WTC11 (cell line): Measurements from ENCODE around the gene TMEM117. TPM values are rescaled to one million over a fixed set of nuclear protein-coding genes. Genes with fewer than 3 reads are reported as not detected.

Experiments used
- ATAC-seq: fragments of 200-7000 bp; cut with Tn5 transposase; 2 replicates; pipeline ENCODE4 v1.10.0; 2021; ENCODE audit warnings: mild to moderate bottlenecking, moderate library complexity
- CTCF ChIA-PET: fragments of 300-600 bp; sonication (Branson Sonifier 250); formaldehyde crosslinking; loops from one replicate; lab custom pipeline; 2021; ENCODE audit warnings: antibody characterized with exemption; lab: Charles Lee
- POLR2A ChIA-PET: fragments of 350-600 bp; sonication (Branson Sonifier 250); formaldehyde crosslinking; loops from one replicate; lab custom pipeline; 2021; ENCODE audit warnings: antibody characterized with exemption; lab: Charles Lee
- DNase-seq: peaks from one replicate; pipeline ENCODE4 v3.0.0; 2021; ENCODE audit warnings: low spot score
- H3K27ac Mint-ChIP-seq: 2 replicates; pipeline ENCODE4 v1.8.0; 2021; ENCODE audit warnings: mixed read lengths
- H3K27me3 Mint-ChIP-seq: 2 replicates; pipeline ENCODE4 v1.8.0; 2021; ENCODE audit warnings: low read depth, mild to moderate bottlenecking, moderate library complexity, mixed read lengths
- H3K36me3 Mint-ChIP-seq: 2 replicates; pipeline ENCODE4 v1.8.0; 2021; ENCODE audit warnings: mixed read lengths
- H3K4me1 Mint-ChIP-seq: 2 replicates; pipeline ENCODE4 v1.8.0; 2022; ENCODE audit warnings: mixed read lengths
- H3K4me3 Mint-ChIP-seq: 2 replicates; pipeline ENCODE4 v1.8.0; 2021; ENCODE audit warnings: mild to moderate bottlenecking, moderate library complexity, mixed read lengths
- H3K9me3 Mint-ChIP-seq: 2 replicates; pipeline ENCODE4 v1.8.0; 2021; ENCODE audit warnings: mixed read lengths
- CBFB ChIP-seq: sonication (generic); formaldehyde crosslinking; IDR thresholded peaks from 2 replicates; pipeline ENCODE4 v1.8.1; 2022; ENCODE audit warnings: mild to moderate bottlenecking, low read depth, missing genetic modification reagents
- ESRRA ChIP-seq: sonication (generic); formaldehyde crosslinking; IDR thresholded peaks from 2 replicates; pipeline ENCODE4 v1.8.1; 2022; ENCODE audit warnings: mild to moderate bottlenecking, missing genetic modification reagents, borderline replicate concordance
- ETV6 ChIP-seq: sonication (generic); formaldehyde crosslinking; IDR thresholded peaks from 2 replicates; pipeline ENCODE4 v1.8.1; 2022; ENCODE audit warnings: mild to moderate bottlenecking, missing genetic modification reagents
- IRF2 ChIP-seq: sonication (generic); formaldehyde crosslinking; IDR thresholded peaks from 2 replicates; pipeline ENCODE4 v1.8.0; 2022; ENCODE audit warnings: low read depth, missing genetic modification reagents, borderline replicate concordance
- NR1H2 ChIP-seq: sonication (generic); formaldehyde crosslinking; IDR thresholded peaks from 2 replicates; pipeline ENCODE4 v1.9.0; 2021; ENCODE audit warnings: mild to moderate bottlenecking, moderate library complexity, missing genetic modification reagents
- PRRX2 ChIP-seq: fragments of 250-450 bp; sonication (Bioruptor Pico); IDR thresholded peaks from 2 replicates; pipeline ENCODE4 v1.8.0; 2021; ENCODE audit warnings: mild to moderate bottlenecking
- ZNF232 ChIP-seq: sonication (generic); formaldehyde crosslinking; IDR thresholded peaks from 2 replicates; pipeline ENCODE4 v1.8.0; 2022; ENCODE audit warnings: mild to moderate bottlenecking, missing genetic modification reagents
- ZNF671 ChIP-seq: fragments of 250-450 bp; sonication (Bioruptor Pico); IDR thresholded peaks from 2 replicates; pipeline ENCODE4 v1.8.0; 2021; ENCODE audit warnings: mild to moderate bottlenecking
- total RNA-seq: library from RNA; stranded (reverse); gene quantifications from 3 replicates; pipeline ENCODE4 v1.2.3, GENCODE V29; 2021
- TF ChIP-seq, protein P1 (sequence below): sonication (generic); formaldehyde crosslinking; IDR thresholded peaks from 2 replicates; pipeline ENCODE4 v1.8.1; 2022; ENCODE audit warnings: missing genetic modification reagents, borderline replicate concordance
- TF ChIP-seq, protein P2 (sequence below): sonication (generic); formaldehyde crosslinking; IDR thresholded peaks from 2 replicates; pipeline ENCODE4 v1.8.1; 2022; ENCODE audit warnings: mild to moderate bottlenecking, moderate library complexity, missing genetic modification reagents
- TF ChIP-seq, protein P3 (sequence below): fragments of 200-600 bp; IDR thresholded peaks from 2 replicates; pipeline ENCODE4 v1.8.0; 2022; ENCODE audit warnings: antibody characterized with exemption
- TF ChIP-seq, protein P4 (sequence below): sonication (generic); formaldehyde crosslinking; IDR thresholded peaks from 2 replicates; pipeline ENCODE4 v1.8.1; 2023; ENCODE audit warnings: mild to moderate bottlenecking, missing genetic modification reagents
- TF ChIP-seq, protein P5 (sequence below): sonication (generic); formaldehyde crosslinking; IDR thresholded peaks from 2 replicates; pipeline ENCODE4 v1.8.1; 2023; ENCODE audit warnings: mild to moderate bottlenecking, missing genetic modification reagents, moderate library complexity
- TF ChIP-seq, protein P6 (sequence below): fragments of 250-450 bp; sonication (Bioruptor Pico); IDR thresholded peaks from 2 replicates; pipeline ENCODE4 v1.9.0; 2021; ENCODE audit warnings: mild to moderate bottlenecking

Gene TMEM117
- total RNA-seq, 1 experiment from 2014 or later, result 1.5 TPM

DNA sequence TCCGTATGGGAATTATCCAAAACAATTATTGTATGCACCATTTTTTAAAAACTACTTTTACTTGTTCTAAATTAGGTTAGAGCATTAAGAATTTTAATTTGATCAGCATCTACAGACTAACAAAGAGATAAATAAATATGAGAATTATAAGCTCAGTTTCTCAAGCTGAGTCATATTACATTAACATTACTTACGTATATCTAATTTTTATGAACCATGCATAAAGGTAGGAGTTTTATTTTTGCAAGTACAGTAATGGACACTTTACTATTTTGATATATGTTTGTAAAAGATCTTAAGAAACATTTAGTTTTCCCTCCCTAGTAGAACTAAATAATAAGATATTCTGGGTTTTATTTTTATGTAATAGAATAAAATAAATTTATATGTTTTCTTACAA lies 410.1 kb downstream of the TMEM117 start (continued):
- TF ChIP-seq, protein P1, sequence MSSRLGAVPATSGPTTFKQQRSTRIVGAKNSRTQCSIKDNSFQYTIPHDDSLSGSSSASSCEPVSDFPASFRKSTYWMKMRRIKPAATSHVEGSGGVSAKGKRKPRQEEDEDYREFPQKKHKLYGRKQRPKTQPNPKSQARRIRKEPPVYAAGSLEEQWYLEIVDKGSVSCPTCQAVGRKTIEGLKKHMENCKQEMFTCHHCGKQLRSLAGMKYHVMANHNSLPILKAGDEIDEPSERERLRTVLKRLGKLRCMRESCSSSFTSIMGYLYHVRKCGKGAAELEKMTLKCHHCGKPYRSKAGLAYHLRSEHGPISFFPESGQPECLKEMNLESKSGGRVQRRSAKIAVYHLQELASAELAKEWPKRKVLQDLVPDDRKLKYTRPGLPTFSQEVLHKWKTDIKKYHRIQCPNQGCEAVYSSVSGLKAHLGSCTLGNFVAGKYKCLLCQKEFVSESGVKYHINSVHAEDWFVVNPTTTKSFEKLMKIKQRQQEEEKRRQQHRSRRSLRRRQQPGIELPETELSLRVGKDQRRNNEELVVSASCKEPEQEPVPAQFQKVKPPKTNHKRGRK (CRISPR knock-in tag), result no peak
- TF ChIP-seq, protein P2, sequence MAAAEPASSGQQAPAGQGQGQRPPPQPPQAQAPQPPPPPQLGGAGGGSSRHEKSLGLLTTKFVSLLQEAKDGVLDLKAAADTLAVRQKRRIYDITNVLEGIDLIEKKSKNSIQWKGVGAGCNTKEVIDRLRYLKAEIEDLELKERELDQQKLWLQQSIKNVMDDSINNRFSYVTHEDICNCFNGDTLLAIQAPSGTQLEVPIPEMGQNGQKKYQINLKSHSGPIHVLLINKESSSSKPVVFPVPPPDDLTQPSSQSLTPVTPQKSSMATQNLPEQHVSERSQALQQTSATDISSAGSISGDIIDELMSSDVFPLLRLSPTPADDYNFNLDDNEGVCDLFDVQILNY, result no peak
- TF ChIP-seq, protein P3, sequence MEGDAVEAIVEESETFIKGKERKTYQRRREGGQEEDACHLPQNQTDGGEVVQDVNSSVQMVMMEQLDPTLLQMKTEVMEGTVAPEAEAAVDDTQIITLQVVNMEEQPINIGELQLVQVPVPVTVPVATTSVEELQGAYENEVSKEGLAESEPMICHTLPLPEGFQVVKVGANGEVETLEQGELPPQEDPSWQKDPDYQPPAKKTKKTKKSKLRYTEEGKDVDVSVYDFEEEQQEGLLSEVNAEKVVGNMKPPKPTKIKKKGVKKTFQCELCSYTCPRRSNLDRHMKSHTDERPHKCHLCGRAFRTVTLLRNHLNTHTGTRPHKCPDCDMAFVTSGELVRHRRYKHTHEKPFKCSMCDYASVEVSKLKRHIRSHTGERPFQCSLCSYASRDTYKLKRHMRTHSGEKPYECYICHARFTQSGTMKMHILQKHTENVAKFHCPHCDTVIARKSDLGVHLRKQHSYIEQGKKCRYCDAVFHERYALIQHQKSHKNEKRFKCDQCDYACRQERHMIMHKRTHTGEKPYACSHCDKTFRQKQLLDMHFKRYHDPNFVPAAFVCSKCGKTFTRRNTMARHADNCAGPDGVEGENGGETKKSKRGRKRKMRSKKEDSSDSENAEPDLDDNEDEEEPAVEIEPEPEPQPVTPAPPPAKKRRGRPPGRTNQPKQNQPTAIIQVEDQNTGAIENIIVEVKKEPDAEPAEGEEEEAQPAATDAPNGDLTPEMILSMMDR, result no peak
- TF ChIP-seq ZNF671 (no peak), ESRRA (CRISPR knock-in tag) (no peak), PRRX2 (CRISPR knock-in tag) (no peak), NR1H2 (no peak)

DNA sequence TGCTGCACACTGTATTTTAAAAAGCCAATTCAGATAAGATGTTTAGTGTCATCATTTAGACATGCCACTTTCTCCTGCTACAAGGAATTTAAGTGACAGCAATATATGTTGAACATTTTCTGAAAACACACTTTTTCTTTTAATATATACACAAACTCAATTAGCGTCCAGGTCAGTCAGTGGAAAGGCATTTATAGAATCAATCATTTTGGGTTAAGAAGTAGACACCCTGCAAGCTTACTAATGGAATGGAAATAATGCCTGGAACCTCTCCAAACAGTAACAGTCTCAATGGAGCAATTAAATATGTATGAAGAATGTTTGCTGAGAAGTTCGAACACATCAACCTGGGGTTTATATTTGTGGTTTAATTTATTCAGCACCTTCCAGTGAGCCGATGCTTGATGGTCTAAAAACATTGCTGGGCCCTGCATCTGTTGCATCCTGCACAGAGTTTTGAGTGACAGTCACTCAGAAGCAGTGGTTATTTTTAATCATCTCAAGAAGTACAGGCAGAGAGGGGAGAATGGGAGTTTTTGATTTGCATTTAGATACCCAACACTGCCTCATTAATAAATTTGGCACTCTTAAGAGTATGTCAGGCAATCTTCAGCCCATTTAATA lies 410.7 kb downstream of the TMEM117 start:
- CTCF ChIA-PET, result no interaction called here
- Mint-ChIP-seq H3K27me3 (no peaks in the 10 kb centered on the region), H3K4me3 (no peak overlapping the region), H3K36me3 (no peaks in the 10 kb centered on the region), H3K9me3 (peaks cover 18% of the 10 kb centered on the region), H3K27ac (no peak overlapping the region), H3K4me1 (no peaks in the 10 kb centered on the region)
- TF ChIP-seq, protein P3, result no peak
- TF ChIP-seq, protein P4, sequence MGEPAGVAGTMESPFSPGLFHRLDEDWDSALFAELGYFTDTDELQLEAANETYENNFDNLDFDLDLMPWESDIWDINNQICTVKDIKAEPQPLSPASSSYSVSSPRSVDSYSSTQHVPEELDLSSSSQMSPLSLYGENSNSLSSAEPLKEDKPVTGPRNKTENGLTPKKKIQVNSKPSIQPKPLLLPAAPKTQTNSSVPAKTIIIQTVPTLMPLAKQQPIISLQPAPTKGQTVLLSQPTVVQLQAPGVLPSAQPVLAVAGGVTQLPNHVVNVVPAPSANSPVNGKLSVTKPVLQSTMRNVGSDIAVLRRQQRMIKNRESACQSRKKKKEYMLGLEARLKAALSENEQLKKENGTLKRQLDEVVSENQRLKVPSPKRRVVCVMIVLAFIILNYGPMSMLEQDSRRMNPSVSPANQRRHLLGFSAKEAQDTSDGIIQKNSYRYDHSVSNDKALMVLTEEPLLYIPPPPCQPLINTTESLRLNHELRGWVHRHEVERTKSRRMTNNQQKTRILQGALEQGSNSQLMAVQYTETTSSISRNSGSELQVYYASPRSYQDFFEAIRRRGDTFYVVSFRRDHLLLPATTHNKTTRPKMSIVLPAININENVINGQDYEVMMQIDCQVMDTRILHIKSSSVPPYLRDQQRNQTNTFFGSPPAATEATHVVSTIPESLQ (CRISPR knock-in tag), result no peak
- TF ChIP-seq, protein P5, sequence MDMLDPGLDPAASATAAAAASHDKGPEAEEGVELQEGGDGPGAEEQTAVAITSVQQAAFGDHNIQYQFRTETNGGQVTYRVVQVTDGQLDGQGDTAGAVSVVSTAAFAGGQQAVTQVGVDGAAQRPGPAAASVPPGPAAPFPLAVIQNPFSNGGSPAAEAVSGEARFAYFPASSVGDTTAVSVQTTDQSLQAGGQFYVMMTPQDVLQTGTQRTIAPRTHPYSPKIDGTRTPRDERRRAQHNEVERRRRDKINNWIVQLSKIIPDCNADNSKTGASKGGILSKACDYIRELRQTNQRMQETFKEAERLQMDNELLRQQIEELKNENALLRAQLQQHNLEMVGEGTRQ (CRISPR knock-in tag), result no peak
- TF ChIP-seq ETV6 (CRISPR knock-in tag) (no peak), CBFB (CRISPR knock-in tag) (no peak), IRF2 (CRISPR knock-in tag) (no peak), ZNF232 (no peak)
- TF ChIP-seq, protein P6, sequence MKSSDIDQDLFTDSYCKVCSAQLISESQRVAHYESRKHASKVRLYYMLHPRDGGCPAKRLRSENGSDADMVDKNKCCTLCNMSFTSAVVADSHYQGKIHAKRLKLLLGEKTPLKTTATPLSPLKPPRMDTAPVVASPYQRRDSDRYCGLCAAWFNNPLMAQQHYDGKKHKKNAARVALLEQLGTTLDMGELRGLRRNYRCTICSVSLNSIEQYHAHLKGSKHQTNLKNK, result no peak
- POLR2A ChIA-PET, result no interaction called here
- DNase-seq (no peak), ATAC-seq (no peak)
